T-cell (primary cell): Measurements from ENCODE around the gene HRH4. TPM values are rescaled to one million over a fixed set of nuclear protein-coding genes. Genes with fewer than 3 reads are reported as not detected.
A peak's percentile ranks its signal among the peaks of the same experiment; 100 is the strongest.

ENCODE experiments used
- ATAC-seq, 4 experiments: fragments of 200-7000 bp in 3 of 4; fragments of 150-1000 bp in 1 of 4; cut with Tn5 transposase; replicated peaks in 1 of 4; 1 replicate in 3 of 4; 2 replicates in 1 of 4; pipeline ENCODE4 v1.10.0; 2021; ENCODE audit warnings: moderate library complexity in 3 of 4, mild to moderate bottlenecking in 2 of 4, moderate number of reproducible peaks in 1 of 4
- CTCF ChIA-PET, 2 donors: fragments of 300-600 bp; sonication (Branson Sonifier 250); formaldehyde crosslinking; loops; one replicate each; lab custom pipeline; 2022; ENCODE audit warnings: antibody characterized with exemption in 2 of 2; lab: Charles Lee
- POLR2A ChIA-PET, 2 donors: fragments of 300-600 bp; sonication (Branson Sonifier 250); formaldehyde crosslinking; loops; one replicate each; lab custom pipeline; 2022; ENCODE audit warnings: antibody characterized with exemption in 2 of 2; lab: Charles Lee
- DNase-seq, 35 experiments: peaks; one replicate each; pipeline versions ENCODE4 v3.0.0 to v3.0.0-alpha.2; 2013 to 2023
- H3K27ac ChIP-seq: one replicate; pipeline ENCODE4 v1.5.1; 2013; ENCODE audit warnings: low read length
- H3K27me3 ChIP-seq, 2 experiments: replicated peaks in 1 of 2; 1 replicate in 1 of 2; 2 replicates in 1 of 2; pipeline versions ENCODE4 v1.6.1 to v1.7.0; 2013; ENCODE audit warnings: low read length in 1 of 2, mixed read lengths in 1 of 2; ENCODE audit not compliant: control insufficient read depth in 2 of 2, insufficient read depth in 2 of 2; ENCODE audit errors: extremely low read depth in 1 of 2
- H3K36me3 ChIP-seq, 2 donors: 1 replicate in 1 of 2; 2 replicates in 1 of 2; pipeline versions ENCODE4 v1.6.1 to v1.7.0; 2013; ENCODE audit warnings: low read length in 1 of 2; ENCODE audit not compliant: control insufficient read depth in 2 of 2, insufficient read depth in 1 of 2; ENCODE audit errors: extremely low read depth in 1 of 2
- H3K4me1 ChIP-seq, 2 experiments: 1 replicate in 1 of 2; 2 replicates in 1 of 2; pipeline versions ENCODE4 v1.6.1 to v1.7.0; 2013; ENCODE audit warnings: low read length in 2 of 2, mixed read lengths in 1 of 2; ENCODE audit not compliant: insufficient read depth in 2 of 2, control insufficient read depth in 1 of 2; ENCODE audit errors: extremely low read depth in 1 of 2
- H3K4me3 ChIP-seq, 2 donors: 1 replicate in 1 of 2; 2 replicates in 1 of 2; pipeline versions ENCODE4 v1.5.1 to v1.7.0; 2013; ENCODE audit warnings: mild to moderate bottlenecking in 2 of 2, low read length in 1 of 2, moderate library complexity in 1 of 2; ENCODE audit not compliant: control insufficient read depth in 1 of 2; ENCODE audit errors: extremely low read depth in 1 of 2
- H3K9me3 ChIP-seq: 2 replicates; pipeline ENCODE4 v1.7.0; 2013
- H3K27ac Mint-ChIP-seq, 2 donors: one replicate each; pipeline ENCODE4 v1.8.0; 2020 to 2021; ENCODE audit warnings: mild to moderate bottlenecking in 2 of 2, mixed read lengths in 2 of 2
- H3K27me3 Mint-ChIP-seq, 2 donors: one replicate each; pipeline ENCODE4 v1.8.0; 2021 to 2022; ENCODE audit warnings: mixed read lengths in 2 of 2
- H3K36me3 Mint-ChIP-seq: one replicate; pipeline ENCODE4 v1.8.0; 2021; ENCODE audit warnings: mixed read lengths
- H3K4me1 Mint-ChIP-seq, 3 donors: one replicate each; pipeline ENCODE4 v1.8.0; 2020 to 2022; ENCODE audit warnings: mixed read lengths in 3 of 3, mild to moderate bottlenecking in 1 of 3
- H3K4me3 Mint-ChIP-seq, 3 donors: one replicate each; pipeline ENCODE4 v1.8.0; 2020 to 2022; ENCODE audit warnings: mild to moderate bottlenecking in 3 of 3, mixed read lengths in 3 of 3, moderate library complexity in 3 of 3
- H3K9me3 Mint-ChIP-seq, 3 donors: one replicate each; pipeline ENCODE4 v1.8.0; 2020 to 2022; ENCODE audit warnings: mixed read lengths in 3 of 3
- WGBS: methylation state at CpG from one replicate; pipeline ENCODE4 v1.1.5; 2013; ENCODE audit warnings: missing lambda C conversion rate; ENCODE audit not compliant: insufficient coverage; 5-methylcytosine and 5-hydroxymethylcytosine counted together
- total RNA-seq, 35 experiments: library from RNA in 6 of 35; stranded (reverse) in 6 of 35; fragments of 120-200 nt in 1 of 35; gene quantifications; one replicate each; pipeline versions ENCODE4 v1.2.1 to v1.2.4 and lab custom pipeline; 2013 to 2026

HRH4 gene
- total RNA-seq, 5 donors from 2014 or later (not counting 1 experiment from before 2014, with no cell fraction given): 0.43 to 2.7 (median 0.86) TPM

- H3K4me1 ChIP-seq: peaks cover 0 to 2% of the 10 kb centered on the region in 2 experiments
- Mint-ChIP-seq H3K27ac (no peak overlapping the region), H3K4me1 (peaks cover 0 to 9% (median 3%) of the 10 kb centered on the region in 3 donors), H3K27me3 (peaks cover 2 to 3% of the 10 kb centered on the region in 2 donors), H3K36me3 (peaks cover 3% of the 10 kb centered on the region), H3K4me3 (no peak overlapping the region), H3K9me3 (no peaks in the 10 kb centered on the region)
- no CpG with 5 or more reads among the region's 7 CpGs for WGBS
- H3K36me3 ChIP-seq: no peaks in the 10 kb centered on the region
- H3K9me3 ChIP-seq: no peaks in the 10 kb centered on the region
- ChIA-PET CTCF (interaction anchor here in 1 of 2 donors (0.6 kb wide), 1 partner anchor 1746 kb away, joined by 4 read pairs; no protein-coding TSS in a partner anchor), POLR2A (no interaction called here)
- H3K4me3 ChIP-seq: no peak overlapping the region
- H3K27me3 ChIP-seq: no peaks in the 10 kb centered on the region
- no peak overlapping the region for H3K27ac ChIP-seq
- no peak for DNase-seq
- no peak for ATAC-seq
These were observed 10.4 kb downstream of the HRH4 start for GRCh38 chr18:24470805-24471204.

- no peak overlapping the region for H3K4me3 ChIP-seq
- Mint-ChIP-seq H3K9me3 (no peaks in the 10 kb centered on the region), H3K27ac (no peak overlapping the region), H3K27me3 (peaks cover 0 to 3% of the 10 kb centered on the region in 2 donors), H3K4me3 (no peak overlapping the region), H3K4me1 (peaks cover 8 to 23% (median 10%) of the 10 kb centered on the region in 3 donors), H3K36me3 (no peaks in the 10 kb centered on the region)
- H3K27ac ChIP-seq: no peak overlapping the region
- peaks cover 2 to 6% of the 10 kb centered on the region in 2 experiments for H3K4me1 ChIP-seq
- ATAC-seq (no peak), DNase-seq (no peak)
- POLR2A ChIA-PET: no interaction called here
- H3K9me3 ChIP-seq: no peaks in the 10 kb centered on the region
- no peaks in the 10 kb centered on the region for H3K36me3 ChIP-seq
- 91% methylated on average over 1 of the region's 5 CpGs for WGBS
- CTCF ChIA-PET: no interaction called here
- H3K27me3 ChIP-seq: no peaks in the 10 kb centered on the region
These were observed 12.2 kb downstream of the HRH4 start for GRCh38 chr18:24472591-24472990.

GRCh38 chr18:24474406-24474805, 14.0 kb downstream of the HRH4 start:
- Histone ChIP-seq H3K36me3 (no peaks in the 10 kb centered on the region), H3K4me3 (no peak overlapping the region), H3K9me3 (no peaks in the 10 kb centered on the region), H3K27me3 (no peaks in the 10 kb centered on the region), H3K27ac (no peak overlapping the region), H3K4me1 (peaks cover 2 to 6% of the 10 kb centered on the region in 2 experiments)
- ATAC-seq: no peak
- peaks cover 8 to 23% (median 10%) of the 10 kb centered on the region in 3 donors for H3K4me1 Mint-ChIP-seq
- ChIA-PET POLR2A (interaction anchor here in 1 of 2 donors (0.5 kb wide), 1 partner anchor 214 kb away, joined by 3 read pairs; no protein-coding TSS in a partner anchor), CTCF (interaction anchor here in 1 of 2 donors (0.7 to 1.4 kb wide), 2 partner anchors 11 to 15 kb away, joined by 3 to 10 read pairs; no protein-coding TSS in a partner anchor)
- no peaks in the 10 kb centered on the region for H3K36me3 Mint-ChIP-seq
- no peak overlapping the region for H3K4me3 Mint-ChIP-seq
- no peak for DNase-seq
- no peak overlapping the region for H3K27ac Mint-ChIP-seq
- peaks cover 0 to 3% of the 10 kb centered on the region in 2 donors for H3K27me3 Mint-ChIP-seq
- 91% methylated on average over 1 of the region's 2 CpGs for WGBS
- H3K9me3 Mint-ChIP-seq: no peaks in the 10 kb centered on the region

- WGBS: no CpG with 5 or more reads among the region's 6 CpGs
- H3K9me3 ChIP-seq: no peaks in the 10 kb centered on the region
- H3K4me3 ChIP-seq: no peak overlapping the region
- ATAC-seq (peak in 3 of 4 experiments; percentile 32 to 73 (median 64)), DNase-seq (no peak)
- H3K4me1 ChIP-seq: peaks cover 2 to 6% of the 10 kb centered on the region in 2 experiments
- Mint-ChIP-seq H3K9me3 (no peaks in the 10 kb centered on the region), H3K4me1 (peaks cover 8 to 23% (median 10%) of the 10 kb centered on the region in 3 donors), H3K4me3 (no peak overlapping the region), H3K27ac (no peak overlapping the region), H3K27me3 (peaks cover 1 to 3% of the 10 kb centered on the region in 2 donors), H3K36me3 (no peaks in the 10 kb centered on the region)
- ChIA-PET CTCF (no interaction called here), POLR2A (no interaction called here)
- no peaks in the 10 kb centered on the region for H3K27me3 ChIP-seq
- H3K36me3 ChIP-seq: no peaks in the 10 kb centered on the region
- H3K27ac ChIP-seq: no peak overlapping the region
These were observed 15.6 kb downstream of the HRH4 start for GRCh38 chr18:24475926-24476589.

- ATAC-seq (no peak), DNase-seq (no peak)
- peaks cover 8 to 20% (median 10%) of the 10 kb centered on the region in 3 donors for H3K4me1 Mint-ChIP-seq
- Histone ChIP-seq H3K27ac (no peak overlapping the region), H3K27me3 (no peaks in the 10 kb centered on the region), H3K4me1 (peaks cover 2 to 6% of the 10 kb centered on the region in 2 experiments), H3K36me3 (no peaks in the 10 kb centered on the region), H3K9me3 (no peaks in the 10 kb centered on the region), H3K4me3 (no peak overlapping the region)
- 89% methylated on average over 3 of the region's 7 CpGs for WGBS
- ChIA-PET CTCF (no interaction called here), POLR2A (no interaction called here)
- no peaks in the 10 kb centered on the region for H3K9me3 Mint-ChIP-seq
- H3K27ac Mint-ChIP-seq: no peak overlapping the region
- H3K4me3 Mint-ChIP-seq: no peak overlapping the region
- peaks cover 3% of the 10 kb centered on the region in 2 donors for H3K27me3 Mint-ChIP-seq
- H3K36me3 Mint-ChIP-seq: no peaks in the 10 kb centered on the region
These were observed 18.9 kb downstream of the HRH4 start for GRCh38 chr18:24479371-24479770.

GRCh38 chr18:24482821-24483220, 22.4 kb downstream of the HRH4 start:
- no peak for ATAC-seq
- Histone ChIP-seq H3K4me1 (peaks cover 0 to under 1% of the 10 kb centered on the region in 2 experiments), H3K4me3 (no peak overlapping the region), H3K36me3 (no peaks in the 10 kb centered on the region), H3K27ac (no peak overlapping the region), H3K9me3 (no peaks in the 10 kb centered on the region), H3K27me3 (peaks cover 0 to 9% of the 10 kb centered on the region in 2 experiments)
- Mint-ChIP-seq H3K36me3 (no peaks in the 10 kb centered on the region), H3K4me1 (peaks cover 2 to 5% (median 3%) of the 10 kb centered on the region in 3 donors), H3K9me3 (no peaks in the 10 kb centered on the region), H3K27me3 (peaks cover 4 to 7% of the 10 kb centered on the region in 2 donors), H3K27ac (no peak overlapping the region), H3K4me3 (no peak overlapping the region)
- no peak for DNase-seq
- ChIA-PET CTCF (interaction anchor here in 1 of 2 donors (1.6 kb wide), 1 partner anchor 244 kb away, joined by 4 read pairs; no protein-coding TSS in a partner anchor), POLR2A (no interaction called here)
- no CpG with 5 or more reads among the region's 5 CpGs for WGBS
